ENCODE data around the gene EDIL3.

- TF ChIP-seq, protein P1, sequence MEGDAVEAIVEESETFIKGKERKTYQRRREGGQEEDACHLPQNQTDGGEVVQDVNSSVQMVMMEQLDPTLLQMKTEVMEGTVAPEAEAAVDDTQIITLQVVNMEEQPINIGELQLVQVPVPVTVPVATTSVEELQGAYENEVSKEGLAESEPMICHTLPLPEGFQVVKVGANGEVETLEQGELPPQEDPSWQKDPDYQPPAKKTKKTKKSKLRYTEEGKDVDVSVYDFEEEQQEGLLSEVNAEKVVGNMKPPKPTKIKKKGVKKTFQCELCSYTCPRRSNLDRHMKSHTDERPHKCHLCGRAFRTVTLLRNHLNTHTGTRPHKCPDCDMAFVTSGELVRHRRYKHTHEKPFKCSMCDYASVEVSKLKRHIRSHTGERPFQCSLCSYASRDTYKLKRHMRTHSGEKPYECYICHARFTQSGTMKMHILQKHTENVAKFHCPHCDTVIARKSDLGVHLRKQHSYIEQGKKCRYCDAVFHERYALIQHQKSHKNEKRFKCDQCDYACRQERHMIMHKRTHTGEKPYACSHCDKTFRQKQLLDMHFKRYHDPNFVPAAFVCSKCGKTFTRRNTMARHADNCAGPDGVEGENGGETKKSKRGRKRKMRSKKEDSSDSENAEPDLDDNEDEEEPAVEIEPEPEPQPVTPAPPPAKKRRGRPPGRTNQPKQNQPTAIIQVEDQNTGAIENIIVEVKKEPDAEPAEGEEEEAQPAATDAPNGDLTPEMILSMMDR (conservative IDR thresholded peaks at IDR 0.05 in 1 of 2, IDR thresholded peaks at IDR 0.05 in 1 of 2; ENCODE audit: extremely low read depth in 1 of 2, insufficient read depth in 1 of 2, low read depth in 1 of 2, low read length in 2 of 2): no peak
- TF ChIP-seq EZH2 (IDR thresholded peaks at IDR 0.05; ENCODE audit: borderline replicate concordance, low read length): no peak
These were observed 182.5 kb downstream of the EDIL3 start for GRCh38 chr5:84202136-84202535.
